HG03196 (cell line): ENCODE data around the gene SH3RF3.

Experiments used
- ATAC-seq: cut with Tn5 transposase; IDR thresholded peaks from one replicate; pipeline ENCODE4 v1.9.1; 2021; ENCODE audit not compliant: unreplicated experiment

The SH3RF3 gene

DNA sequence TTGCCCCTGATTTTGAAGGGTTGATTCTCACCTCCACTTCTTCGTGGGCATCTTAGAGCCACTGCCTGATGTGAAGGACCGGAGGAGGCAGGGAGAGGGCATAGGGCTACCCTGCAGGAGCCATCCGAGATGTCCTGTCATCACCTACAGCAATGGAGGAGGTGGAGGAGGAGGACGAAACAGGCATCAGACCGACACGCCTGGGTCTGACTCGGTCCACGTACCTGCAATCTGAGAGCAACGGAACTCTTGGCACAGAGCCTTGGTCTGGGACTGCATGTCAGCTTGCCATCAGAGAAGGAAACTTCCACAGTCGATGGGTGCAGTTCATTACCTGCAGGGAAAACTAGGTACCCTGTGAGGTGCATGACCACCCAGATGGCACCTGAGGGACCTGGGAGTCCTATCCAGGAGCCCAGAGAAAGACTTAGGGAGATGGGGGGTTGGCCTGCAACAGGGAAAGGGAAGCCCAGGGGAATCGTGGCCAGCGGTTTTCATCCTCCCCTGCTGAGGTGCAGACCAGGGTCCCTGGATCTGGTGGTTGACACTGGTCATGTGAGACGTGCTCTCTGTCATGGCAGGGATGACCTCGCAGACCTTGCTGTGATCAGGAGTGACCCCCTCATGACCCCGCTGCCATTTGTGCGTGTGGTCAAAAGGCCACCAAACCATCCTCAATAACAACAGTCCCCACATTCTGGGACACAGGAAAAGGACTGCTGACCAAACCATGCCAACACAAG lies 293.9 kb downstream of the SH3RF3 start:
- no peak for ATAC-seq

- ATAC-seq, result no peak
Observed at GRCh38 chr2:109423556-109424359, 294.8 kb downstream of the SH3RF3 start.

- ATAC-seq, result no peak
Observed at GRCh38 chr2:109425411-109425810, 296.4 kb downstream of the SH3RF3 start.

GRCh38 chr2:109427661-109428091 lies 298.7 kb downstream of the SH3RF3 start:
- ATAC-seq, result no peak

DNA sequence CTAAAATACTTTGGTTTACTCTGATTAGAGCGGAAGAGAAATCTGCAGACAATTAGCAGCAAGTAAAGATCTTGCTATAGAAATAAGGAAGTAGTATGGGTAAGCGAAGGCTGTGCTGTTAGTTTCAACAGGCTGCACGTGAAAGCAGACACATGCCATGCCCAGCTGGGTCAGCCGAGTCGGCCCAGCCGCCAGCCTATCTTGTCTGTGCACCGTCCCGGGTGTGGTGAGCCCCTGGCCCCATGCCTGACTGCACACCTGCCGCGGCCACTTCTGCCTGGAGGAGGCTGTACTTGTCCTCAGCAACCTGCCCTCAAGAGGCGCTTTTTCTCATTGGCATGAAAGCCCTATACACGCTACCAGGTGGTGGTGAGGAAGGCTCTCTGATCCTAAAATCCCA lies 299.3 kb downstream of the SH3RF3 start:
- no peak for ATAC-seq

GRCh38 chr2:109428841-109429566 lies 300.0 kb downstream of the SH3RF3 start:
- no peak for ATAC-seq

DNA sequence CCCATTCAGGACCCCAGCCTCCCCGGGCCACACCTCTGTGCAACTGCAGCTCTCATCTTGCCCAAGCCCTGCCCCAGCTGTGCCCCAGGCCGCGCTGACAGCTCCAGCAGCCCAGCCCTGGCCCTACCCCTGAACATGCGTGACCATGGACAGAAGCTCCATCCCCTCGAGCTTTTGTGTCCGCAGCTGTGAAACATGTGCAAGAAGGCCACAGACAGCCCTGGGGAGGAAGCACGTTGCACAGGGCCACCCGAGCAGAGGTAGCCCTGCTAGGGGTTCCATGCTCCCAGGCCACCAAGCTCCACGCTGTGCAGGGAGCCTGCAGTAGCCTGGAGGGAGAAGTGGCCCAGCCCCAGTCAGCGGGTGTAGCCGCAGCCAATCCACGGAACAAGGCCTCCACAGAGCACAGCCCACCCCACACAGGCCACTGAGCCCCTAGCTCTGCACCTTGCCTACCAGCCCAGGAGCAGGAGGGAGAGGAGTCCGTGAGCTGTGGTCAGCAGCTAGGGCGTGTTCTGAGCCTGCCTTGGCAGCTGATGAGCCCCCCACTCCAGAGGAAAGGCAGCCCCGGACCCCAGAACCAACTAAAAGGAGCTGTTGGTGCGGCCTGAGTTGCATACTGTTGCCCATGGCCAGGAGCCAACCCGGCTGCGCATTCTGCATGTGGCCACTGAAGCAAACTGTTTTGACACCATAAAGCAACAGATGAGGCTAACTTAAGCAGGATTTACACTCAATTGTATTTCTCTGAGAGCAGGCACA lies 300.7 kb downstream of the SH3RF3 start:
- no peak for ATAC-seq

- ATAC-seq, result no peak
Observed at GRCh38 chr2:109430329-109430636, 301.3 kb downstream of the SH3RF3 start.

DNA sequence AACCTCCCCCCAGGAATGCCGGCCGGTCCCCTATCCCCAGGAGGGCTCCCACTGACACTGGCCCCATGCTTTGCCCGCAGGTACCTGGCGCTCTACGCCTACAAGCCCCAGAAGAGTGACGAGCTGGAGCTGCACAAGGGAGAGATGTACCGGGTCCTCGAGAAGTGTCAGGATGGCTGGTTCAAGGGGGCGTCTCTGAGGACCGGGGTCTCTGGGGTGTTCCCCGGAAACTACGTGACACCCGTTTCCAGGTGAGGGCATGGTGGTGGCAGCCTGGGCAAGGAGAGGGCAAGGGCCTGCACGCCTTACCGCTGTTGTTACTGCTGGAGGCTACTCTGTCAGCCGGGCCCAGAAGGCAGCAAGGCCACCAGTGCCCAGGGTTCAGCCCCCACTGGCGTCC lies 303.4 kb downstream of the SH3RF3 start:
- no peak for ATAC-seq

GRCh38 chr2:109433486-109433885 lies 304.5 kb downstream of the SH3RF3 start:
- no peak for ATAC-seq

DNA sequence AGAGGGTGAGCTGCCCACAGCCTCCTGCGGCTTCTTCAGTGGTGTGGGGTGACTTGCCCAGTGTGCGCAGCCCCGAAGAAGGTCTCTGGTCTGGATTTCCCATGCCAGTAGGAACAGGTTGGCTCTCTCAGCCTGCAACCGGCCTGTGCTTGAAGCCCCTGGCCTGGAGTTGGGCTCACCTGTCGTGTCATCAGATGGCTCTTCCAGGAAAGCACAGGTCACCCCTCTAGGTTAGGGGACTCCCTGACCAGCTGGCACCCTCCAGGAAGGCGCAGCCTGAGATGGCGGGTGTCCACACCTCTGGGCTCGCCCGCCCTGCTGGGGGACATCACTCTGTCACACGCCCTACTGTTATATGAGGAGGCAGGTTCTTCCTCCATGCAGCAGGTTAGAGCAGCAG lies 304.9 kb downstream of the SH3RF3 start:
- ATAC-seq, result no peak

DNA sequence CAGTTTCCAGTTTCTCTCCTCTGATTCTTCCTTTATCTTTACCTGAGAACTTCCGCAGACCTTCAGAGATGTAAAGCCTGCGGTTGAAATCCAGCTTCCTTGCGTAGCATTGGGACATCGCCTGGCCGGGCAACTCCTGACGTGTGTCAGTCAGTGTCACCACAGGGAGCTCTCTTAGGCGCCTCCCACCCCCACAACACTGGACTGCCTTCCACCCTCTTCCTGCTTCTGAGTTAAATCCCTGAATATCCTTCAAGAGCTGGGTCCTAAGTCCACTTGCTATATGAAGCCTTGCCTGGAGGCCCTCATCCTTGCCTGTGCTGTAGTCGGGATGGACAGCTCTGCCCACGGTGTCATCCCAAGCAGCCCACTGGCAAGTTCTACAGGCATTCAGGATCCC lies 305.3 kb downstream of the SH3RF3 start:
- ATAC-seq, result no peak

- no peak for ATAC-seq
Observed at GRCh38 chr2:109435066-109435690, 306.2 kb downstream of the SH3RF3 start.

DNA sequence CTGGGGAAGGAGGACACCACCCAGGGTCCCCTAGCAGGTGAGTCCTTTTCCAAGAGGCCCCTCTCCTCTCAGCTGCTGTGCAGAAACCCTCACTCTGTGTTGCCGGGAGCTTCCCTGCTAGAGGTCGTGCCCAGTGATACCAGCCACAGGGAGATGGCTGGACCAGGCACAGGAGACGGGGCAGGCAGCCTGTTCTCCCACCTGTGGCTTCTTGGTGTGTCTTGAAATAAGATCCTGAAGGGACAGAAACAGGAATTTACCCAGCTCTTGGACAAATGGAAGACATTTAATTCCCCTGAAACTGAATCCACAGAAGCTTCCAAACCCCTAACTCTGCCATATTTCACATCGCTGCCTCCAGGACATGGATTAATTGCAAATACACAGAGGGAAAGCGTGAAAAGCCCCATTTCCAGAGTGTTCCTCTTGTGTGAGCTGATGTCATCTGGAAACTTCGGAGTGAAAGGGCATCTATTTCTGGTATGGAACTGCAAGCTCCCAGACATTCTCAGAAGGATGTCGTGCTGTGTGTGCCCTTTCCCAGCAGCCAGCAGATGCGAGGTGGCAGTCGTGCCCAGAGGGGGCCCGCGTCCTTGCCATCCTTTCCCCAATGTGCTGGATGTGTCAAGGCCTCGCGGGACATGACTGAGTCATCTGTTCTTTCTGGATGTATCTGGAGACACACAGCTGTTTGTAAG lies 307.0 kb downstream of the SH3RF3 start:
- no peak for ATAC-seq

DNA sequence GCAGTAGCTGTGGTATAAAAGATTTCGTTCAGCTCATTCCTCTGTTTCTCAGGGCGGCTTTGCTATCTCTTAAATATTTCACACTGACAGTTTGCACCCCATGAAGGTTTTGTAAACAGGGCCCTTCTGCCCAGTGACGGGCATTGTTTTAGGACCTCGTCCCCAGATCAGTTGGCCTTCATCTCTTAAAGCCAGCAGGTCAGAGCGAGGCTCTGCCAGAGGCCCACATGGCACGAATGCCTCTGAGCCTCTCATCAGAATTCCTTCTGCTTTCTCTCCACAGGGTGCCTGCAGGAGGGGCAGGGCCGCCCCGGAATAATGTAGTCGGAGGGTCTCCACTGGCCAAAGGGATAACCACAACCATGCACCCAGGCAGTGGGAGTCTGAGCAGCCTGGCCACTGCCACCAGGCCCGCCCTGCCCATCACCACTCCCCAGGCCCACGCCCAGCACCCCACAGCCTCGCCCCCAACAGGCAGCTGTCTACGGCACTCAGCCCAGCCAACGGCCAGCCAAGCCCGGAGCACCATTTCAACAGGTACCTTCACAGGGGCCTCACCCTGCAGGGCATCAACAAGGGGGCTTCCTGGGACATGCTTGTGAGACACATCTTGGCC lies 307.7 kb downstream of the SH3RF3 start:
- ATAC-seq, result no peak

GRCh38 chr2:109437325-109438090 lies 308.5 kb downstream of the SH3RF3 start:
- no peak for ATAC-seq

DNA sequence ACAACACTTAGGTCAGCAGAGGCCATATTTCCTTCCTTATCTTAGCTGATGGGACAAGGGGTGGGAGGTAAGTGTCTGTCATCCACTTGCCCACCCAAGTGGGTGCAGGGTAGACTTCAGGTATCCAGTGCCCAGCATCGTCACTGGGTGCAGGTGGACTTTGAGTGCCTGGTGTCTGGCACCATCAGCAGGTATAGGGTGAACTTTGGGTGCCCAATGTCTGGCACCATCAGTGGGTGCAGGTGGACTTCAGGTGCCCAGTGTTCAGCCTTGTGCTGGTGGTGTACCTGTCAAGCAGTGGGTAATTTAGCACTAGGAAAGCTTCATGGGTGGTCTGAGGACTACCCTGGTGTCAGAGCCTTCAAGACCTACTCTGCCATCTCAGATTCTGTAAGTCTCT lies 309.1 kb downstream of the SH3RF3 start:
- no peak for ATAC-seq

DNA sequence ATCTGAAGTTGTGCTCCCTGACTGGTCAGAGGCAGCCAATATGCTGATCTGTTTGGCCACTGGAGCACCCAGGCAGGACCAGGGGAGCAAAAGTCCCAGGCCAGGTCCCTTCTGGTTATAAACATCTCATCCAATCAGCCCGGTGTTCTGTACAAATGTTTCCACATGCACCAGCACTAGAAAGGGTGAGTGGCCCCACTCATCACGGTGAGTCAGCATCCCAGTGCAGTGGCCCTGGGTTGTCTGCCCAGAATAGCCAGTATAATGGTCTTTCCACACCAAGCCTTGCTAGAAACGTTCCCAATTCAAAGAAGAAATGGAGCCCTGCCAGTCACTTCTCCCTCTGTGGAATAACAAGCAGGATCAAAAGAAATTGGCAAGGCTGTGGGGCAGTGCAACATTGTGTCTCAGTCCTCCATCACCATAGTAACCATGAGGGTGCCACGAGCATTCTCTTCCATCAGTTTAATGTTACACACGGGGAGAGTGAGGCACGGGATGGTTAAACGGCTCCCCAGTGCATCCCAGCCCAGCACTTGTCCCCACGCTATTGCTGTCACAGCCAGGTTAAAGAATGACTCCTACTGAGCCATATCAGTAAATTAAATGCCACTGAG lies 309.9 kb downstream of the SH3RF3 start:
- ATAC-seq, result no peak

DNA sequence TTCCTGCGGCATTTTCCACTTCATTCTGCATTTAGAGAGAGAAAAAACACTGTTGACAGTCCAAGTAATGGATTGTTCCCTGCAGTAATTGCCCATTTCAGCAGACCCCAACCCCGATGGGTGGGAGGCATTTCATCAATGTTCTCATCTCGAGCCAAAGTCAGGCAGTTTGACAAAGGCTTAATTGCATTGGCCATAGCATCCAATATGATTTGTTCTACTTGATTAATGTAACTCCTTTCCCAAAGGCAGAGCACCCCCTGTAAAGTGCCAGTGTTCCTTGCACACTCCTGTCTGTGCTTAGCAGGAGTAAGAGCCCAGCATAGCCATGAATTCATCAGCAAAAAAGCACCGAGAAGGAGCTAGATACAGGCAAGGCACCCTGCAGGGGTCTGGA lies 310.4 kb downstream of the SH3RF3 start:
- ATAC-seq, result no peak
